DMS53 (cell line): Measurements from ENCODE around the gene PIM3.

Experiments used
- DNase-seq: peaks from one replicate; lab custom pipeline; 2025; lab: John Stamatoyannopoulos, UW

Gene PIM3

GRCh38 chr22:49960159-49961004 lies at the start of gene PIM3:
Gene PIM3 (plus strand): TSS chr22:49960772. CDS start chr22:49960948, 176 bp downstream.
- peak; percentile 97 for DNase-seq

- DNase-seq = no peak
These were observed 48.5 kb upstream of the PIM3 start for GRCh38 chr22:49911881-49912625.

- no peak for DNase-seq
These were observed 47.5 kb upstream of the PIM3 start for GRCh38 chr22:49913026-49913425.

- DNase-seq = no peak
These were observed 47.1 kb upstream of the PIM3 start for GRCh38 chr22:49913446-49913845.

GRCh38 chr22:49914256-49914655 lies 46.3 kb upstream of the PIM3 start:
- no peak for DNase-seq

GRCh38 chr22:49915610-49916009 lies 45.0 kb upstream of the PIM3 start:
- no peak for DNase-seq

GRCh38 chr22:49916831-49917230 lies 43.7 kb upstream of the PIM3 start:
- no peak for DNase-seq

GRCh38 chr22:49917974-49918910 lies 42.3 kb upstream of the PIM3 start, which contains the start of the genes ALG12 and CRELD2:
Gene ALG12 (minus strand): TSS chr22:49918438. CDS start chr22:49913765, 4,673 bp downstream.
Gene CRELD2 (plus strand): TSS chr22:49918634. CDS start chr22:49918770, 136 bp downstream.
- DNase-seq = peak; percentile 96

- DNase-seq = no peak
These were observed 41.4 kb upstream of the PIM3 start for GRCh38 chr22:49918911-49919881.

- DNase-seq = no peak
These were observed 39.7 kb upstream of the PIM3 start for GRCh38 chr22:49920859-49921258.

- DNase-seq = no peak
These were observed 38.9 kb upstream of the PIM3 start for GRCh38 chr22:49921508-49922278.

- DNase-seq = no peak
These were observed 38.1 kb upstream of the PIM3 start for GRCh38 chr22:49922484-49922883.

- no peak for DNase-seq
These were observed 37.6 kb upstream of the PIM3 start for GRCh38 chr22:49922926-49923325.

GRCh38 chr22:49923445-49923844 lies 37.1 kb upstream of the PIM3 start:
- no peak for DNase-seq

GRCh38 chr22:49924113-49924833 lies 36.3 kb upstream of the PIM3 start:
- DNase-seq = no peak

- no peak for DNase-seq
These were observed 34.9 kb upstream of the PIM3 start for GRCh38 chr22:49925525-49926128.

- DNase-seq = no peak
These were observed 33.7 kb upstream of the PIM3 start for GRCh38 chr22:49926916-49927315.

GRCh38 chr22:49927483-49928184 lies 32.9 kb upstream of the PIM3 start:
- DNase-seq = no peak
